GM19455 (cell line): ENCODE measurements around the gene STK39.

Experiments
- ATAC-seq: cut with Tn5 transposase; IDR thresholded peaks from one replicate; pipeline ENCODE4 v1.9.1; 2021; ENCODE audit not compliant: unreplicated experiment

Gene STK39

GRCh38 chr2:168165985-168166901 is 81.2 kb downstream of the STK39 start:
- no peak for ATAC-seq

- no peak for ATAC-seq
These were observed 82.0 kb downstream of the STK39 start for GRCh38 chr2:168165397-168165796.

GRCh38 chr2:168160897-168161296 is 86.5 kb downstream of the STK39 start:
- no peak for ATAC-seq

- ATAC-seq = no peak
These were observed 87.4 kb downstream of the STK39 start for GRCh38 chr2:168159754-168160585.

- ATAC-seq = no peak
These were observed 88.8 kb downstream of the STK39 start for GRCh38 chr2:168158586-168158985.

- no peak for ATAC-seq
These were observed 89.5 kb downstream of the STK39 start for GRCh38 chr2:168157926-168158325.

GRCh38 chr2:168157070-168157469 is 90.3 kb downstream of the STK39 start:
- no peak for ATAC-seq

- ATAC-seq = no peak
These were observed 90.7 kb downstream of the STK39 start for GRCh38 chr2:168156661-168157060.

GRCh38 chr2:168155680-168156079 is 91.7 kb downstream of the STK39 start:
- no peak for ATAC-seq

GRCh38 chr2:168155046-168155445 is 92.3 kb downstream of the STK39 start:
- ATAC-seq = no peak

- no peak for ATAC-seq
These were observed 94.4 kb downstream of the STK39 start for GRCh38 chr2:168152902-168153530.

- ATAC-seq = no peak
These were observed 97.4 kb downstream of the STK39 start for GRCh38 chr2:168149986-168150385.

GRCh38 chr2:168149150-168149974 is 98.0 kb downstream of the STK39 start:
- no peak for ATAC-seq

GRCh38 chr2:168147830-168148794 is 99.3 kb downstream of the STK39 start:
- ATAC-seq = no peak

- no peak for ATAC-seq
These were observed 100.2 kb downstream of the STK39 start for GRCh38 chr2:168146892-168147810.

- no peak for ATAC-seq
These were observed 101.7 kb downstream of the STK39 start for GRCh38 chr2:168145426-168146310.

GRCh38 chr2:168145011-168145410 is 102.4 kb downstream of the STK39 start:
- no peak for ATAC-seq
